Psoas muscle (tissue), 8 donors: ENCODE data around the gene IMPG1. TPM values are rescaled to one million over a fixed set of nuclear protein-coding genes. Genes with fewer than 3 reads are reported as not detected.

Experiments used
- ATAC-seq, 4 donors: fragments of 200-7000 bp; cut with Tn5 transposase; one replicate each; pipeline ENCODE4 v1.9.1; 2020; ENCODE audit warnings: moderate library complexity in 3 of 4, mild to moderate bottlenecking in 2 of 4
- DNase-seq, 2 donors: peaks; one replicate each; pipeline ENCODE4 v3.0.0-alpha.2; 2020
- H3K27ac ChIP-seq: fragments of 200-600 bp; one replicate; pipeline ENCODE4 v1.8.0; 2022
- H3K27me3 ChIP-seq, 3 donors: fragments of 200-600 bp in 1 of 3; one replicate each; pipeline versions ENCODE4 v1.6.1 to v1.8.0; 2013 to 2022; ENCODE audit warnings: low read length in 2 of 3, mild to moderate bottlenecking in 2 of 3, moderate library complexity in 1 of 3; ENCODE audit not compliant: insufficient read depth in 3 of 3
- H3K36me3 ChIP-seq, 2 donors: fragments of 200-600 bp in 1 of 2; one replicate each; pipeline versions ENCODE4 v1.6.1 to v1.8.0; 2013 to 2022; ENCODE audit warnings: low read depth in 1 of 2, mild to moderate bottlenecking in 1 of 2, moderate library complexity in 1 of 2; ENCODE audit not compliant: insufficient read depth in 1 of 2
- H3K4me1 ChIP-seq: fragments of 200-600 bp; one replicate; pipeline ENCODE4 v1.8.0; 2022
- H3K4me3 ChIP-seq: fragments of 200-600 bp; one replicate; pipeline ENCODE4 v1.8.0; 2022; ENCODE audit warnings: mild to moderate bottlenecking
- H3K9me3 ChIP-seq: fragments of 200-600 bp; one replicate; pipeline ENCODE4 v1.8.0; 2022
- WGBS, 3 donors: extraction: QIAGEN DNeasy Blood & Tissue Kit; methylation state at CpG; one replicate each; pipeline versions ENCODE4 v1.1.6 to v1.1.7; 2013; 5-methylcytosine and 5-hydroxymethylcytosine counted together
- intact Hi-C, 2 donors: fragments of 100-400 bp; cut with DNase I; formaldehyde crosslinking; loops; one replicate each; pipeline versions ENCODE4 v1.11.0 to v1.14.2; 2022
- polyA plus RNA-seq, 3 donors: library from polyadenylated mRNA; stranded (reverse); fragments of 200-250 nt; gene quantifications; one replicate each; pipeline ENCODE4 v1.2.3, GENCODE V29; 2013
- total RNA-seq, 4 donors: library from RNA; stranded (reverse); fragmentation: NEBNext Ultra II Directional in 2 of 4; extraction: Animal tissue kit (Norgen Biotek cat#: 25700) in 2 of 4; gene quantifications; one replicate each; pipeline versions ENCODE4 v1.2.1 to v1.2.4, GENCODE V29; 2021 to 2023
- TF ChIP-seq, protein P1 (sequence below): fragments of 200-600 bp; IDR thresholded peaks from one replicate; pipeline ENCODE4 v1.8.0; 2022; ENCODE audit warnings: antibody characterized with exemption
- donor health status: healthy with polysubstance abuse.
- donor health status: DM: no; HTN: no; CAD: no; lungs with moderate emphysema.
- donor health status: Bipolar disorder and iron deficiency.
- donor health status: healthy.
- donor health status: DM: yes; HTN: yes; CAD: no.
- donor health status: DM: no; HTN: no; CAD: no.
- donor health status: DM: no; HTN: no; CAD: no.
- donor health status: DM: yes; HTN: yes; CAD: no.

The IMPG1 gene
- total and polyA plus RNA-seq, 7 donors = not detected

DNA sequence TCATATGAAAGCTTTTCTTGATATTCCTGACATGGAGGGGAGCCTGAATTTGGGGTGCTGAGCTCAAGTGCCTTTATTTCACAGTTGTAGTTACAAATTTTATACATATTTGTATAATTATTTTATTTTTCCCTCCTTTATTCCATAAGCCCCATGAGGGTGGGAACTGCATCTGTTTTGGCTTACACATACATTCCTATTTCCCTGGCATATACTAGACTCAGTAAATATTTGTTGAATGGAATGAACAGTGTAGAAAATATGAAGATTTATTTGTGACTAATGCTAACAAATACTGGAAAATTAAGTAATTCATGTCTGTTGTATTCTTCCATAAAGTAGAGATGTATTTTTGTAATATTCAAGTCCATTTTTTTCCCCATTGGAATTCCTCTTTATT is 196.3 kb downstream of the IMPG1 start:
- Histone ChIP-seq H3K4me3 (no peak overlapping the region), H3K4me1 (no peaks in the 10 kb centered on the region), H3K9me3 (no peaks in the 10 kb centered on the region), H3K27ac (no peak overlapping the region), H3K27me3 (no peaks in the 10 kb centered on the region), H3K36me3 (peaks cover 0 to 25% of the 10 kb centered on the region in 2 donors)
- TF ChIP-seq, protein P1, sequence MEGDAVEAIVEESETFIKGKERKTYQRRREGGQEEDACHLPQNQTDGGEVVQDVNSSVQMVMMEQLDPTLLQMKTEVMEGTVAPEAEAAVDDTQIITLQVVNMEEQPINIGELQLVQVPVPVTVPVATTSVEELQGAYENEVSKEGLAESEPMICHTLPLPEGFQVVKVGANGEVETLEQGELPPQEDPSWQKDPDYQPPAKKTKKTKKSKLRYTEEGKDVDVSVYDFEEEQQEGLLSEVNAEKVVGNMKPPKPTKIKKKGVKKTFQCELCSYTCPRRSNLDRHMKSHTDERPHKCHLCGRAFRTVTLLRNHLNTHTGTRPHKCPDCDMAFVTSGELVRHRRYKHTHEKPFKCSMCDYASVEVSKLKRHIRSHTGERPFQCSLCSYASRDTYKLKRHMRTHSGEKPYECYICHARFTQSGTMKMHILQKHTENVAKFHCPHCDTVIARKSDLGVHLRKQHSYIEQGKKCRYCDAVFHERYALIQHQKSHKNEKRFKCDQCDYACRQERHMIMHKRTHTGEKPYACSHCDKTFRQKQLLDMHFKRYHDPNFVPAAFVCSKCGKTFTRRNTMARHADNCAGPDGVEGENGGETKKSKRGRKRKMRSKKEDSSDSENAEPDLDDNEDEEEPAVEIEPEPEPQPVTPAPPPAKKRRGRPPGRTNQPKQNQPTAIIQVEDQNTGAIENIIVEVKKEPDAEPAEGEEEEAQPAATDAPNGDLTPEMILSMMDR = no peak
- no peak for DNase-seq
- ATAC-seq = no peak
- intact Hi-C loops = no loop called here

DNA sequence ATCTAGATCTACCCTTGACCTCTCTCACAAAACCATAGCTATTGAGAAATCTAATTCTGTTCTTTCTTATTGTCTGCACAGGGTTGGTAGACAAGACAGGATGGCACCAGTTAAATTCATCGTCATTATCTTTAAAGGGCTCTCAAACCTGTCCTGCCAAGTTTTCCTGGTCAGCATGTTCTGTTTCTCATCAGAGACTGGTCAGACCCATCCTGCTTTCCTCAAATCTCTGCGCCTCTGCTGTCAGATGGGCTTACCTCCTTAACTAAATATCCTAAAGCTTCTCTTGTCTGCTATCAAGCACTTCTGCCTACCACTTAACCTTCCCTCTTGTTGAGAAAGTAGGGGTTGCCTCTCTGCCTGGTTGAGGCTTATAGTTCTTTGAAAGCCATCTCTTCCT is 198.2 kb downstream of the IMPG1 start:
- WGBS, 3 donors = 88 to 100% (median 93%) methylated on average over 2 of the region's 2 CpGs
- peaks cover 0 to 25% of the 10 kb centered on the region in 2 donors for H3K36me3 ChIP-seq
- ATAC-seq = no peak

More for the DNA sequence above, 198.2 kb downstream of the IMPG1 start:
- Histone ChIP-seq H3K4me1 (no peaks in the 10 kb centered on the region), H3K4me3 (no peak overlapping the region), H3K27me3 (no peaks in the 10 kb centered on the region), H3K27ac (no peak overlapping the region), H3K9me3 (no peaks in the 10 kb centered on the region)
- TF ChIP-seq, protein P1 = no peak
- DNase-seq = no peak
- intact Hi-C loops = no loop called here
